HL-60 (cell line): ENCODE data around the gene MAP2K2.

Source experiments
- DNase-seq, 2 experiments: peaks; one replicate each; pipeline ENCODE4 v3.0.0-alpha.2; 2010 to 2020; ENCODE audit warnings: low read depth in 1 of 2, low spot score in 1 of 2
- H3K27ac ChIP-seq: fragments of 250-450 bp; sonication (Bioruptor Pico); replicated peaks from 2 replicates; pipeline ENCODE4 v1.5.1; 2020; ENCODE audit warnings: mild to moderate bottlenecking, moderate library complexity
- H3K27me3 ChIP-seq: fragments of 250-450 bp; sonication (Bioruptor Pico); 2 replicates; pipeline ENCODE4 v1.5.1; 2021; ENCODE audit warnings: mild to moderate bottlenecking, moderate library complexity; ENCODE audit not compliant: insufficient read depth, poor library complexity, severe bottlenecking
- H3K4me3 ChIP-seq: replicated peaks from 2 replicates; pipeline ENCODE4 v1.5.1; 2011; ENCODE audit warnings: mild to moderate bottlenecking, control low read depth, low read length; ENCODE audit not compliant: insufficient read depth
- CTCF ChIP-seq: IDR thresholded peaks from one replicate; pipeline ENCODE4 v1.5.1; 2011; ENCODE audit warnings: low read length, control low read depth, inconsistent platforms; ENCODE audit not compliant: insufficient read depth
- GABPA ChIP-seq: IDR thresholded peaks from 2 replicates; pipeline ENCODE4 v1.6.1; 2012; ENCODE audit warnings: low read depth
- POLR2AphosphoS5 ChIP-seq: IDR thresholded peaks from 2 replicates; pipeline ENCODE4 v1.6.1; 2012; ENCODE audit warnings: low read depth
- SPI1 ChIP-seq: IDR thresholded peaks from 2 replicates; pipeline ENCODE4 v1.6.1; 2012; ENCODE audit warnings: low read depth, mild to moderate bottlenecking, borderline replicate concordance
- TF ChIP-seq, protein P1 (sequence below): IDR thresholded peaks from 2 replicates; pipeline ENCODE4 v1.6.1; 2012; ENCODE audit warnings: low read depth; ENCODE audit not compliant: insufficient replicate concordance

MAP2K2 gene

GRCh38 chr19:4090356-4091220, 33.3 kb downstream of the MAP2K2 start:
- H3K27me3 ChIP-seq = no peaks in the 10 kb centered on the region
- peak overlapping the region; percentile 92 for H3K27ac ChIP-seq
- DNase-seq = peak in 1 of 2 experiments; percentile 56
- peak overlapping the region; percentile 22; the same call in 1 of the 2 replicates for H3K4me3 ChIP-seq
- TF ChIP-seq SPI1 = no peak
- TF ChIP-seq GABPA = no peak
- TF ChIP-seq, protein P1, sequence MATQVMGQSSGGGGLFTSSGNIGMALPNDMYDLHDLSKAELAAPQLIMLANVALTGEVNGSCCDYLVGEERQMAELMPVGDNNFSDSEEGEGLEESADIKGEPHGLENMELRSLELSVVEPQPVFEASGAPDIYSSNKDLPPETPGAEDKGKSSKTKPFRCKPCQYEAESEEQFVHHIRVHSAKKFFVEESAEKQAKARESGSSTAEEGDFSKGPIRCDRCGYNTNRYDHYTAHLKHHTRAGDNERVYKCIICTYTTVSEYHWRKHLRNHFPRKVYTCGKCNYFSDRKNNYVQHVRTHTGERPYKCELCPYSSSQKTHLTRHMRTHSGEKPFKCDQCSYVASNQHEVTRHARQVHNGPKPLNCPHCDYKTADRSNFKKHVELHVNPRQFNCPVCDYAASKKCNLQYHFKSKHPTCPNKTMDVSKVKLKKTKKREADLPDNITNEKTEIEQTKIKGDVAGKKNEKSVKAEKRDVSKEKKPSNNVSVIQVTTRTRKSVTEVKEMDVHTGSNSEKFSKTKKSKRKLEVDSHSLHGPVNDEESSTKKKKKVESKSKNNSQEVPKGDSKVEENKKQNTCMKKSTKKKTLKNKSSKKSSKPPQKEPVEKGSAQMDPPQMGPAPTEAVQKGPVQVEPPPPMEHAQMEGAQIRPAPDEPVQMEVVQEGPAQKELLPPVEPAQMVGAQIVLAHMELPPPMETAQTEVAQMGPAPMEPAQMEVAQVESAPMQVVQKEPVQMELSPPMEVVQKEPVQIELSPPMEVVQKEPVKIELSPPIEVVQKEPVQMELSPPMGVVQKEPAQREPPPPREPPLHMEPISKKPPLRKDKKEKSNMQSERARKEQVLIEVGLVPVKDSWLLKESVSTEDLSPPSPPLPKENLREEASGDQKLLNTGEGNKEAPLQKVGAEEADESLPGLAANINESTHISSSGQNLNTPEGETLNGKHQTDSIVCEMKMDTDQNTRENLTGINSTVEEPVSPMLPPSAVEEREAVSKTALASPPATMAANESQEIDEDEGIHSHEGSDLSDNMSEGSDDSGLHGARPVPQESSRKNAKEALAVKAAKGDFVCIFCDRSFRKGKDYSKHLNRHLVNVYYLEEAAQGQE = no peak
- no peak for TF ChIP-seq POLR2AphosphoS5
- TF ChIP-seq CTCF = no peak

DNA sequence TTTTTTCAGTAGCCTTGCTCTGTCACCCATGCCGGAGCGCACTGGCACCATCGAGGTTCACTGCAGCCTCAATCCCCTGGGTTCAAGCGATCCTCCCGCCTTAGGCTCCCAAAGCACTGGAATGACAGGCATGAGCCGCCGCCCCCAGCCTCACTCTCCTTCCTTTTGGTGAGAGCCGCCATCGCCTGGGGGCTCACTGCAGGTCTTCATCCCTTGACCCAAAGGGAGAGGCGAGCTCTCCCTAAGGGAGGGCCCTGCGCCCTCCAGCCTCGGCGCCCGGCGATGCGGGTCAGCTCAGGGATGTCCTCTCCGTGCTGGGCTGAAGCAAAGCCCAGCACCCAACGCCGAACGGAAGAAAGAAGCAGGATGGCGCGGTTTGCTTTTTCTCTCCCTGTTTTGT, 34.0 kb downstream of the MAP2K2 start:
- Histone ChIP-seq H3K4me3 (peak overlapping the region; percentile 22), H3K27ac (peak overlapping the region; percentile 92), H3K27me3 (no peaks in the 10 kb centered on the region)
- DNase-seq = no peak
- TF ChIP-seq SPI1 = no peak
- TF ChIP-seq, protein P1 = no peak

GRCh38 chr19:4089400-4089908, 34.5 kb downstream of the MAP2K2 start:
- peak in 1 of 2 experiments; percentile 76 for DNase-seq
- H3K27me3 ChIP-seq = no peaks in the 10 kb centered on the region
- peak overlapping the region; percentile 92 for H3K27ac ChIP-seq
- peak overlapping the region; percentile 17 for H3K4me3 ChIP-seq
- peak; percentile 90 for TF ChIP-seq SPI1
- TF ChIP-seq, protein P1 = no peak
- peak; percentile 84 for TF ChIP-seq POLR2AphosphoS5
- TF ChIP-seq GABPA = 0 out of 2 replicates have a peak, but pooled peaks have one; percentile 28

GRCh38 chr19:4088975-4089374, 34.9 kb downstream of the MAP2K2 start:
- peak in 1 of 2 experiments; percentile 85 for DNase-seq
- Histone ChIP-seq H3K4me3 (peak overlapping the region; percentile 17), H3K27me3 (no peaks in the 10 kb centered on the region), H3K27ac (peak overlapping the region; percentile 92)
- TF ChIP-seq CTCF (no peak), GABPA (no peak), POLR2AphosphoS5 (no peak), SPI1 (no peak)
- TF ChIP-seq, protein P1 = no peak
